GM19468 (cell line): ENCODE data around the gene CHD9NB.
"Not testable (repeated sequence)": the region's sequence is repeated elsewhere in the genome, so short reads cannot be mapped to it uniquely, and the experiment has no call there.

Source experiments
- ATAC-seq: cut with Tn5 transposase; IDR thresholded peaks from one replicate; pipeline ENCODE4 v1.9.1; 2021; ENCODE audit warnings: mild to moderate bottlenecking, moderate library complexity, moderate number of reproducible peaks; ENCODE audit not compliant: unreplicated experiment; ENCODE audit errors: extremely low read depth

Gene CHD9NB

GRCh38 chr16:53084746-53085334 is 32.1 kb upstream of the CHD9NB start:
- no peak for ATAC-seq

- ATAC-seq: no peak
Measured at GRCh38 chr16:53084141-53084541, 31.4 kb upstream of the CHD9NB start.

GRCh38 chr16:53083119-53083518 is 30.4 kb upstream of the CHD9NB start:
- ATAC-seq: no peak

- ATAC-seq: no peak
Measured at GRCh38 chr16:53082509-53082908, 29.8 kb upstream of the CHD9NB start.

- ATAC-seq: no peak
Measured at GRCh38 chr16:53081686-53082407, 29.1 kb upstream of the CHD9NB start.

GRCh38 chr16:53081032-53081424 is 28.3 kb upstream of the CHD9NB start:
- ATAC-seq: no peak

- ATAC-seq: no peak
Measured at GRCh38 chr16:53080345-53081031, 27.8 kb upstream of the CHD9NB start.

GRCh38 chr16:53078765-53079485 is 26.2 kb upstream of the CHD9NB start:
- no peak for ATAC-seq

GRCh38 chr16:53078247-53078646 is 25.6 kb upstream of the CHD9NB start:
- no peak for ATAC-seq

- not testable (repeated sequence) for ATAC-seq
Measured at GRCh38 chr16:53075461-53075860, 22.8 kb upstream of the CHD9NB start.

GRCh38 chr16:53074296-53074695 is 21.6 kb upstream of the CHD9NB start:
- ATAC-seq: not testable (repeated sequence)

GRCh38 chr16:53073022-53073421 is 20.3 kb upstream of the CHD9NB start:
- no peak for ATAC-seq

GRCh38 chr16:53071748-53072301 is 19.1 kb upstream of the CHD9NB start:
- peak; percentile 13 for ATAC-seq

- no peak for ATAC-seq
Measured at GRCh38 chr16:53069772-53070171, 17.1 kb upstream of the CHD9NB start.

GRCh38 chr16:53068423-53068833 is 15.7 kb upstream of the CHD9NB start:
- no peak for ATAC-seq

GRCh38 chr16:53067675-53068074 is 15.0 kb upstream of the CHD9NB start:
- ATAC-seq: no peak

GRCh38 chr16:53065461-53066061 is 12.9 kb upstream of the CHD9NB start:
- ATAC-seq: no peak

GRCh38 chr16:53064081-53064578 is 11.4 kb upstream of the CHD9NB start:
- no peak for ATAC-seq

- ATAC-seq: peak; percentile 90
Measured at GRCh38 chr16:53061701-53062159, 9.0 kb upstream of the CHD9NB start.

- no peak for ATAC-seq
Measured at GRCh38 chr16:53061256-53061655, 8.6 kb upstream of the CHD9NB start.
